Kidney (tissue), 14 donors: Measurements from ENCODE around the gene DDAH1. TPM values are rescaled to one million over a fixed set of nuclear protein-coding genes. Genes with fewer than 3 reads are reported as not detected.

Experiments
- DNase-seq, 5 donors: peaks; one replicate each; pipeline ENCODE4 v3.0.0-alpha.2; 2013 to 2020
- FAIRE-seq: peaks from 2 replicates; lab custom pipeline; 2012; peaks lifted over from hg19 to GRCh38; lab: Jason Lieb, UNC
- H3K27ac ChIP-seq, 2 donors: one replicate each; pipeline ENCODE4 v1.7.0; 2013; ENCODE audit warnings: low read depth in 2 of 2, low read length in 2 of 2, inconsistent platforms in 1 of 2
- H3K27me3 ChIP-seq: one replicate; pipeline ENCODE4 v1.7.1; 2013; ENCODE audit warnings: low read length, inconsistent platforms; ENCODE audit not compliant: control insufficient read depth, insufficient read depth
- H3K36me3 ChIP-seq, 3 donors: one replicate each; pipeline versions ENCODE4 v1.7.0 to v1.7.1; 2013; ENCODE audit warnings: low read length in 3 of 3, control low read depth in 1 of 3, inconsistent platforms in 1 of 3; ENCODE audit not compliant: insufficient read depth in 3 of 3, control insufficient read depth in 2 of 3
- H3K4me1 ChIP-seq, 3 donors: one replicate each; pipeline versions ENCODE4 v1.7.0 to v1.7.1; 2013; ENCODE audit warnings: low read length in 3 of 3, inconsistent platforms in 1 of 3, low read depth in 1 of 3; ENCODE audit not compliant: control insufficient read depth in 2 of 3, insufficient read depth in 2 of 3
- H3K4me3 ChIP-seq, 3 donors: one replicate each; pipeline versions ENCODE4 v1.7.0 to v1.8.1; 2013; ENCODE audit warnings: low read length in 3 of 3, control low read depth in 1 of 3, inconsistent platforms in 1 of 3
- H3K9ac ChIP-seq, 3 donors: one replicate each; pipeline versions ENCODE4 v1.7.0 to v1.7.1; 2013; ENCODE audit warnings: low read length in 3 of 3, control low read depth in 1 of 3, inconsistent platforms in 1 of 3
- H3K9me3 ChIP-seq, 3 donors: one replicate each; pipeline versions ENCODE4 v1.7.0 to v1.7.1; 2013; ENCODE audit warnings: low read length in 3 of 3, control low read depth in 1 of 3, inconsistent platforms in 1 of 3; ENCODE audit not compliant: control insufficient read depth in 2 of 3, insufficient read depth in 1 of 3
- CTCF ChIP-seq: IDR thresholded peaks from 3 replicates; pipeline ENCODE4 v1.5.1; 2012; ENCODE audit warnings: mild to moderate bottlenecking, moderate library complexity, borderline replicate concordance; ENCODE audit not compliant: insufficient read depth; ENCODE audit errors: extremely low read depth
- intact Hi-C: fragments of 100-400 bp; cut with DNase I; formaldehyde crosslinking; loops from one replicate; pipeline ENCODE4 v1.11.1; 2022
- polyA plus RNA-seq: library from polyadenylated mRNA; stranded (reverse); fragments of 350-450 nt; fragmentation: Illumina TruSeq; extraction: RNeasy Lipid Tissue Mini Kit (QIAGEN cat#74804); gene quantifications from one replicate; pipeline ENCODE4 v1.2.3, GENCODE V29; 2014; ENCODE audit warnings: low read depth, low replicate concordance; ENCODE audit not compliant: insufficient read depth
- total RNA-seq: library from RNA; stranded (reverse); fragmentation: NEBNext Ultra II Directional; extraction: Animal tissue kit (Norgen Biotek cat#: 25700); gene quantifications from one replicate; pipeline ENCODE4 v1.2.1, GENCODE V29; 2021
- donor health status: control.
- donor health status: control.
- donor health status: control.
- donor health status: control.
- donor health status: control.
- donor health status: DM: yes; HTN: yes; CAD: no.
- donor health status: Normal renal cell carcinoma (clear cell type).

DDAH1 gene
- total and polyA plus RNA-seq, 2 donors from 2014 or later, result 73.1 to 98.9 TPM

- H3K9me3 ChIP-seq, result no peaks in the 10 kb centered on the region
- DNase-seq (no peak), FAIRE-seq (no peak)
- intact Hi-C loops, result no loop called here
- H3K27ac ChIP-seq, result peak overlapping the region; percentile 59 to 66
- H3K27me3 ChIP-seq, result no peaks in the 10 kb centered on the region
- H3K4me3 ChIP-seq, result peak overlapping the region in 1 of 3 donors; percentile 37
- peaks cover 0 to 45% (median 4%) of the 10 kb centered on the region in 3 donors for H3K4me1 ChIP-seq
- TF ChIP-seq CTCF, result no peak
- no peaks in the 10 kb centered on the region for H3K36me3 ChIP-seq
- no peak overlapping the region for H3K9ac ChIP-seq
These were observed 57.1 kb downstream of the DDAH1 start for GRCh38 chr1:85407746-85408377.

- peak; percentile 95 for FAIRE-seq
- Histone ChIP-seq H3K27me3 (no peaks in the 10 kb centered on the region), H3K9me3 (no peaks in the 10 kb centered on the region), H3K4me1 (peaks cover 0 to 45% (median 4%) of the 10 kb centered on the region in 3 donors), H3K36me3 (no peaks in the 10 kb centered on the region), H3K4me3 (peak overlapping the region in 1 of 3 donors; percentile 37), H3K27ac (peak overlapping the region; percentile 59 to 66), H3K9ac (no peak overlapping the region)
- TF ChIP-seq CTCF, result no peak
- DNase-seq, result peak in 3 of 5 donors; percentile 39 to 90 (median 82)
- intact Hi-C loops, result no loop called here
These were observed 57.9 kb downstream of the DDAH1 start for GRCh38 chr1:85406887-85407533.

GRCh38 chr1:85406081-85406480, 58.9 kb downstream of the DDAH1 start:
- Histone ChIP-seq H3K4me1 (peaks cover 0 to 37% (median 4%) of the 10 kb centered on the region in 3 donors), H3K27ac (peak overlapping the region in 1 of 2 donors; percentile 49), H3K36me3 (no peaks in the 10 kb centered on the region), H3K4me3 (no peak overlapping the region), H3K27me3 (no peaks in the 10 kb centered on the region), H3K9ac (no peak overlapping the region), H3K9me3 (no peaks in the 10 kb centered on the region)
- DNase-seq (no peak), FAIRE-seq (peak; percentile 47)
- intact Hi-C loops, result no loop called here
- TF ChIP-seq CTCF, result no peak
